K562 (cell line): ENCODE measurements around the gene SNAI1. TPM values are rescaled to one million over a fixed set of nuclear protein-coding genes. Genes with fewer than 3 reads are reported as not detected.

Source experiments
- CBFA2T2 ChIP-seq: fragments of 450-650 bp; conservative IDR thresholded peaks from 2 replicates; pipeline ENCODE4 v1.6.1; 2017; ENCODE audit warnings: mild to moderate bottlenecking
- KLF1 ChIP-seq: fragments of 450-650 bp; IDR thresholded peaks from 2 replicates; pipeline ENCODE4 v1.6.1; 2016; ENCODE audit warnings: missing genetic modification characterization, missing compliant biosample characterization
- NFE2 ChIP-seq: IDR thresholded peaks from 2 replicates; pipeline ENCODE4 v1.6.1; 2014; ENCODE audit warnings: antibody characterized with exemption, low read depth
- USF1 ChIP-seq: sonication (generic); formaldehyde crosslinking; IDR thresholded peaks from 2 replicates; pipeline ENCODE4 v1.9.0; 2022; ENCODE audit warnings: mild to moderate bottlenecking, missing genetic modification reagents
- polyA plus RNA-seq, 8 experiments: library from polyadenylated mRNA; depleted of rRNA in 4 of 8; stranded (reverse) in 5 of 8; unstranded in 3 of 8; fragments of >200 nt; fragmentation: Nextera tagmentation in 2 of 8; fragmentation: Illumina TruSeq in 1 of 8; extraction: Ambion mirVana in 2 of 8; extraction: Trizol in 1 of 8; gene quantifications; 2 replicates each; pipeline versions ENCODE4 v1.2.1 to v1.2.3, GENCODE V29; 2011 to 2014; ENCODE audit warnings: inconsistent platforms in 1 of 8, missing spikeins in 1 of 8
- total RNA-seq, 7 experiments: library from RNA; depleted of rRNA in 6 of 7; stranded (reverse); fragments of >200 nt in 6 of 7; fragmentation: Illumina TruSeq in 2 of 7; extraction: Trizol in 2 of 7; gene quantifications; 2 replicates each; pipeline versions ENCODE4 v1.2.1 to v1.2.3, GENCODE V29; 2011 to 2021; ENCODE audit warnings: low replicate concordance in 1 of 7
- TF ChIP-seq, protein P1 (sequence below): fragments of 450-650 bp; IDR thresholded peaks from 2 replicates; pipeline ENCODE4 v1.6.1; 2016; ENCODE audit warnings: low read depth
- TF ChIP-seq, protein P2 (sequence below): fragments of 150-350 bp; IDR thresholded peaks from 2 replicates; pipeline ENCODE4 v1.6.1; 2014; ENCODE audit warnings: low read depth, mild to moderate bottlenecking, low read length, borderline replicate concordance

The SNAI1 gene
- total and polyA plus RNA-seq, 9 of the 15 experiments (the other 6 are each of a cell fraction or from before 2014, with no cell fraction given), result 0.32 to 11.6 (median 2.0) TPM

- TF ChIP-seq, protein P1, sequence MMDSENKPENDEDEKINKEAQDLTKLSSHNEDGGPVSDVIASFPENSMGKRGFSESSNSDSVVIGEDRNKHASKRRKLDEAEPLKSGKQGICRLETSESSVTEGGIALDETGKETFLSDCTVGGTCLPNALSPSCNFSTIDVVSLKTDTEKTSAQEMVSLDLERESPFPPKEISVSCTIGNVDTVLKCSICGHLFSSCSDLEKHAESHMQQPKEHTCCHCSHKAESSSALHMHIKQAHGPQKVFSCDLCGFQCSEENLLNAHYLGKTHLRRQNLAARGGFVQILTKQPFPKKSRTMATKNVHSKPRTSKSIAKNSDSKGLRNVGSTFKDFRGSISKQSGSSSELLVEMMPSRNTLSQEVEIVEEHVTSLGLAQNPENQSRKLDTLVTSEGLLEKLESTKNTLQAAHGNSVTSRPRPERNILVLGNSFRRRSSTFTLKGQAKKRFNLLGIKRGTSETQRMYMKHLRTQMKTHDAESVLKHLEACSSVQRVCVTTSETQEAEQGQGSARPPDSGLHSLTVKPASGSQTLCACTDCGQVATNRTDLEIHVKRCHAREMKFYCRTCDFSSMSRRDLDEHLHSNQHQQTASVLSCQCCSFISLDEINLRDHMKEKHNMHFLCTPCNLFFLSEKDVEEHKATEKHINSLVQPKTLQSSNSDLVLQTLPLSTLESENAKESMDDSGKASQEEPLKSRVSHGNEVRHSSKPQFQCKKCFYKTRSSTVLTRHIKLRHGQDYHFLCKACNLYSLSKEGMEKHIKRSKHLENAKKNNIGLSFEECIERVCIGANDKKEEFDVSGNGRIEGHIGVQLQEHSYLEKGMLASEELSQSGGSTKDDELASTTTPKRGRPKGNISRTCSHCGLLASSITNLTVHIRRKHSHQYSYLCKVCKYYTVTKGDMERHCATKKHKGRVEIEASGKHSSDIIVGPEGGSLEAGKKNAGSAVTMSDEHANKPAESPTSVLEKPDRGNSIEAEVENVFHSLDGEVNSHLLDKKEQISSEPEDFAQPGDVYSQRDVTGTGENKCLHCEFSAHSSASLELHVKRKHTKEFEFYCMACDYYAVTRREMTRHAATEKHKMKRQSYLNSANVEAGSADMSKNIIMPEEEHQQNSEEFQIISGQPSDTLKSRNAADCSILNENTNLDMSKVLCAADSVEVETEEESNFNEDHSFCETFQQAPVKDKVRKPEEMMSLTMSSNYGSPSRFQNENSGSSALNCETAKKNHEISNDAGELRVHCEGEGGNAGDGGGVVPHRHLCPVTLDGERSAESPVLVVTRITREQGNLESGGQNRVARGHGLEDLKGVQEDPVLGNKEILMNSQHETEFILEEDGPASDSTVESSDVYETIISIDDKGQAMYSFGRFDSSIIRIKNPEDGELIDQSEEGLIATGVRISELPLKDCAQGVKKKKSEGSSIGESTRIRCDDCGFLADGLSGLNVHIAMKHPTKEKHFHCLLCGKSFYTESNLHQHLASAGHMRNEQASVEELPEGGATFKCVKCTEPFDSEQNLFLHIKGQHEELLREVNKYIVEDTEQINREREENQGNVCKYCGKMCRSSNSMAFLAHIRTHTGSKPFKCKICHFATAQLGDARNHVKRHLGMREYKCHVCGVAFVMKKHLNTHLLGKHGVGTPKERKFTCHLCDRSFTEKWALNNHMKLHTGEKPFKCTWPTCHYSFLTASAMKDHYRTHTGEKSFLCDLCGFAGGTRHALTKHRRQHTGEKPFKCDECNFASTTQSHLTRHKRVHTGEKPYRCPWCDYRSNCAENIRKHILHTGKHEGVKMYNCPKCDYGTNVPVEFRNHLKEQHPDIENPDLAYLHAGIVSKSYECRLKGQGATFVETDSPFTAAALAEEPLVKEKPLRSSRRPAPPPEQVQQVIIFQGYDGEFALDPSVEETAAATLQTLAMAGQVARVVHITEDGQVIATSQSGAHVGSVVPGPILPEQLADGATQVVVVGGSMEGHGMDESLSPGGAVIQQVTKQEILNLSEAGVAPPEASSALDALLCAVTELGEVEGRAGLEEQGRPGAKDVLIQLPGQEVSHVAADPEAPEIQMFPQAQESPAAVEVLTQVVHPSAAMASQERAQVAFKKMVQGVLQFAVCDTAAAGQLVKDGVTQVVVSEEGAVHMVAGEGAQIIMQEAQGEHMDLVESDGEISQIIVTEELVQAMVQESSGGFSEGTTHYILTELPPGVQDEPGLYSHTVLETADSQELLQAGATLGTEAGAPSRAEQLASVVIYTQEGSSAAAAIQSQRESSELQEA, result no peak
- TF ChIP-seq CBFA2T2 (no peak), USF1 (CRISPR knock-in tag) (no peak), NFE2 (no peak), KLF1 (tag) (no peak)
- TF ChIP-seq, protein P2, sequence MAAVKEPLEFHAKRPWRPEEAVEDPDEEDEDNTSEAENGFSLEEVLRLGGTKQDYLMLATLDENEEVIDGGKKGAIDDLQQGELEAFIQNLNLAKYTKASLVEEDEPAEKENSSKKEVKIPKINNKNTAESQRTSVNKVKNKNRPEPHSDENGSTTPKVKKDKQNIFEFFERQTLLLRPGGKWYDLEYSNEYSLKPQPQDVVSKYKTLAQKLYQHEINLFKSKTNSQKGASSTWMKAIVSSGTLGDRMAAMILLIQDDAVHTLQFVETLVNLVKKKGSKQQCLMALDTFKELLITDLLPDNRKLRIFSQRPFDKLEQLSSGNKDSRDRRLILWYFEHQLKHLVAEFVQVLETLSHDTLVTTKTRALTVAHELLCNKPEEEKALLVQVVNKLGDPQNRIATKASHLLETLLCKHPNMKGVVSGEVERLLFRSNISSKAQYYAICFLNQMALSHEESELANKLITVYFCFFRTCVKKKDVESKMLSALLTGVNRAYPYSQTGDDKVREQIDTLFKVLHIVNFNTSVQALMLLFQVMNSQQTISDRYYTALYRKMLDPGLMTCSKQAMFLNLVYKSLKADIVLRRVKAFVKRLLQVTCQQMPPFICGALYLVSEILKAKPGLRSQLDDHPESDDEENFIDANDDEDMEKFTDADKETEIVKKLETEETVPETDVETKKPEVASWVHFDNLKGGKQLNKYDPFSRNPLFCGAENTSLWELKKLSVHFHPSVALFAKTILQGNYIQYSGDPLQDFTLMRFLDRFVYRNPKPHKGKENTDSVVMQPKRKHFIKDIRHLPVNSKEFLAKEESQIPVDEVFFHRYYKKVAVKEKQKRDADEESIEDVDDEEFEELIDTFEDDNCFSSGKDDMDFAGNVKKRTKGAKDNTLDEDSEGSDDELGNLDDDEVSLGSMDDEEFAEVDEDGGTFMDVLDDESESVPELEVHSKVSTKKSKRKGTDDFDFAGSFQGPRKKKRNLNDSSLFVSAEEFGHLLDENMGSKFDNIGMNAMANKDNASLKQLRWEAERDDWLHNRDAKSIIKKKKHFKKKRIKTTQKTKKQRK, result no peak
Observed at GRCh38 chr20:49983123-49983847, 505 bp downstream of the SNAI1 start (continued).
